Measurements from ENCODE around the gene PCOLCE2. TPM values are rescaled to one million over a fixed set of nuclear protein-coding genes. Genes with fewer than 3 reads are reported as not detected.

PCOLCE2 gene
- total and polyA plus RNA-seq, 2 donors from 2014 or later, result 1.9 to 59.0 TPM

GRCh38 chr3:142923694-142924093, 34.8 kb upstream of the PCOLCE2 start:
- intact Hi-C loops (cut with DNase I), result no loop called here
- TF ChIP-seq CTCF (IDR thresholded peaks at IDR 0.05; ENCODE audit: borderline replicate concordance, extremely low read depth, insufficient read depth), result no peak
- no peak for FAIRE-seq
- Histone ChIP-seq H3K36me3 (ENCODE audit: control insufficient read depth in 2 of 3, insufficient read depth in 3 of 3, low read length in 3 of 3) (no peaks in the 10 kb centered on the region), H3K4me3 (ENCODE audit: low read length in 3 of 3) (no peak overlapping the region), H3K9ac (ENCODE audit: low read length in 3 of 3) (no peak overlapping the region), H3K9me3 (ENCODE audit: control insufficient read depth in 2 of 3, insufficient read depth in 1 of 3, low read length in 3 of 3) (no peaks in the 10 kb centered on the region), H3K4me1 (ENCODE audit: control insufficient read depth in 2 of 3, insufficient read depth in 2 of 3, low read depth in 1 of 3, low read length in 3 of 3) (no peaks in the 10 kb centered on the region), H3K27me3 (ENCODE audit: control insufficient read depth, insufficient read depth, low read length) (no peaks in the 10 kb centered on the region), H3K27ac (ENCODE audit: low read depth in 2 of 2, low read length in 2 of 2) (no peak overlapping the region)
- DNase-seq, result no peak

- H3K27ac ChIP-seq (ENCODE audit: low read depth in 2 of 2, low read length in 2 of 2), result no peak overlapping the region
- no peaks in the 10 kb centered on the region for H3K9me3 ChIP-seq (ENCODE audit: control insufficient read depth in 2 of 3, insufficient read depth in 1 of 3, low read length in 3 of 3)
- no peaks in the 10 kb centered on the region for H3K27me3 ChIP-seq (ENCODE audit: control insufficient read depth, insufficient read depth, low read length)
- no peak overlapping the region for H3K9ac ChIP-seq (ENCODE audit: low read length in 3 of 3)
- intact Hi-C loops (cut with DNase I), result no loop called here
- H3K4me3 ChIP-seq (ENCODE audit: low read length in 3 of 3), result no peak overlapping the region
- no peaks in the 10 kb centered on the region for H3K4me1 ChIP-seq (ENCODE audit: control insufficient read depth in 2 of 3, insufficient read depth in 2 of 3, low read depth in 1 of 3, low read length in 3 of 3)
- FAIRE-seq (no peak), DNase-seq (no peak)
- no peaks in the 10 kb centered on the region for H3K36me3 ChIP-seq (ENCODE audit: control insufficient read depth in 2 of 3, insufficient read depth in 3 of 3, low read length in 3 of 3)
- no peak for TF ChIP-seq CTCF (IDR thresholded peaks at IDR 0.05; ENCODE audit: borderline replicate concordance, extremely low read depth, insufficient read depth)
Measured at GRCh38 chr3:142916605-142917004, 27.7 kb upstream of the PCOLCE2 start.

DNA sequence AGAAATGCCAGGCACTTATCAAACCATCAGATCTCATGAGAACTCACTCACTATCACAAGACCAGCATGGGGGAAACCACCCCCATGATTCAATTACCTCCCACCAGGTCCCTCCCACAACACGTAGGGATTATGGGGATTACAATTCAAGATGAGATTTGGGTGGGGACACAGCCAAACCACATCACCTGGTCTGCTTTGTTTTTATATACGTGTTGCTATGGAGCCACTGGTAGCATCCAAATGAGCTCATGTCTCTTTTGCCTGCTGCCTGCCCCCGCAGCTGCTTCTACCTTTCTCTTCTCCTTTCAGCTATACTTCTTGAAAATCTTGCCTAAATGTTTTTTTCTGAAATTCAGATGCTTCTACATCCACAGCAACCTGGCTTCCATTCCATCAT, 26.8 kb upstream of the PCOLCE2 start:
- no peaks in the 10 kb centered on the region for H3K9me3 ChIP-seq (ENCODE audit: control insufficient read depth in 2 of 3, insufficient read depth in 1 of 3, low read length in 3 of 3)
- no peak overlapping the region for H3K9ac ChIP-seq (ENCODE audit: low read length in 3 of 3)
- no peak for FAIRE-seq
- no peak overlapping the region for H3K4me3 ChIP-seq (ENCODE audit: low read length in 3 of 3)
- no peak for DNase-seq
- no peaks in the 10 kb centered on the region for H3K4me1 ChIP-seq (ENCODE audit: control insufficient read depth in 2 of 3, insufficient read depth in 2 of 3, low read depth in 1 of 3, low read length in 3 of 3)
- H3K27me3 ChIP-seq (ENCODE audit: control insufficient read depth, insufficient read depth, low read length), result no peaks in the 10 kb centered on the region
- intact Hi-C loops (cut with DNase I), result no loop called here
- no peak for TF ChIP-seq CTCF (IDR thresholded peaks at IDR 0.05; ENCODE audit: borderline replicate concordance, extremely low read depth, insufficient read depth)
- no peaks in the 10 kb centered on the region for H3K36me3 ChIP-seq (ENCODE audit: control insufficient read depth in 2 of 3, insufficient read depth in 3 of 3, low read length in 3 of 3)
- H3K27ac ChIP-seq (ENCODE audit: low read depth in 2 of 2, low read length in 2 of 2), result no peak overlapping the region

DNA sequence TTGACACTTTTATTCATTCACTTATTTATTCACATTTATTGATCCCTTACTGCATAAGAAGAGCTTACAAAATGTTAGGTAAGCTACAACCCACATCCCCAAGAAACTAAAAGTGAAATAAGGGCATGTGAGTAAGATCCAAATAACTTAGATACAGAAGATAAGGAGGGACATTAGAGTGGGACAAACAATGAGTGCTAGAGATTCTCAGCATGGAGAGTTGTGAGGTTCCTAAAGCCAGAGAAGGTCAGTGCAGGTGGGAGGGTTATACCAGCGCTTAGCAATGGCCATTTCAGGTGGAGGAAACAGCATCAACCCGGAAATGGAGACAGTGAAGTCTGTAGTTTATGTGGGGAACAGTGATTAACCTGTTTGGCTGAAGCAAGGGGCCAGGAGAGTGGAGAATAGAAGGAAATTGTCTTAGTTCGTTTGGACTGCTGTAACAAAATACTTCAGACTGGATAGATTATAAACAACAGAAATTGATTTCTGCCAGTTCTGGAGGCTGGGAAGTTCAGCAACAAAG, 25.5 kb upstream of the PCOLCE2 start:
- intact Hi-C loops (cut with DNase I), result no loop called here
- Histone ChIP-seq H3K36me3 (ENCODE audit: control insufficient read depth in 2 of 3, insufficient read depth in 3 of 3, low read length in 3 of 3) (no peaks in the 10 kb centered on the region), H3K4me1 (ENCODE audit: control insufficient read depth in 2 of 3, insufficient read depth in 2 of 3, low read depth in 1 of 3, low read length in 3 of 3) (no peaks in the 10 kb centered on the region), H3K9ac (ENCODE audit: low read length in 3 of 3) (no peak overlapping the region), H3K9me3 (ENCODE audit: control insufficient read depth in 2 of 3, insufficient read depth in 1 of 3, low read length in 3 of 3) (no peaks in the 10 kb centered on the region), H3K27me3 (ENCODE audit: control insufficient read depth, insufficient read depth, low read length) (no peaks in the 10 kb centered on the region), H3K27ac (ENCODE audit: low read depth in 2 of 2, low read length in 2 of 2) (no peak overlapping the region), H3K4me3 (ENCODE audit: low read length in 3 of 3) (no peak overlapping the region)
- no peak for FAIRE-seq
- TF ChIP-seq CTCF (IDR thresholded peaks at IDR 0.05; ENCODE audit: borderline replicate concordance, extremely low read depth, insufficient read depth), result no peak
- DNase-seq, result no peak

All from kidney (tissue), 14 donors.